ENCODE measurements around the gene CA4. TPM values are rescaled to one million over a fixed set of nuclear protein-coding genes. Genes with fewer than 3 reads are reported as not detected.

Gene CA4
- total RNA-seq, 1 donor from 2014 or later, result 73.1 TPM

- H3K9me3 ChIP-seq, result no peaks in the 10 kb centered on the region
- no peak for DNase-seq
- ATAC-seq, result no peak
- H3K27ac ChIP-seq, result peak overlapping the region; percentile 24
- H3K36me3 ChIP-seq, result no peaks in the 10 kb centered on the region
- H3K27me3 ChIP-seq, result no peaks in the 10 kb centered on the region
- TF ChIP-seq, protein P1, sequence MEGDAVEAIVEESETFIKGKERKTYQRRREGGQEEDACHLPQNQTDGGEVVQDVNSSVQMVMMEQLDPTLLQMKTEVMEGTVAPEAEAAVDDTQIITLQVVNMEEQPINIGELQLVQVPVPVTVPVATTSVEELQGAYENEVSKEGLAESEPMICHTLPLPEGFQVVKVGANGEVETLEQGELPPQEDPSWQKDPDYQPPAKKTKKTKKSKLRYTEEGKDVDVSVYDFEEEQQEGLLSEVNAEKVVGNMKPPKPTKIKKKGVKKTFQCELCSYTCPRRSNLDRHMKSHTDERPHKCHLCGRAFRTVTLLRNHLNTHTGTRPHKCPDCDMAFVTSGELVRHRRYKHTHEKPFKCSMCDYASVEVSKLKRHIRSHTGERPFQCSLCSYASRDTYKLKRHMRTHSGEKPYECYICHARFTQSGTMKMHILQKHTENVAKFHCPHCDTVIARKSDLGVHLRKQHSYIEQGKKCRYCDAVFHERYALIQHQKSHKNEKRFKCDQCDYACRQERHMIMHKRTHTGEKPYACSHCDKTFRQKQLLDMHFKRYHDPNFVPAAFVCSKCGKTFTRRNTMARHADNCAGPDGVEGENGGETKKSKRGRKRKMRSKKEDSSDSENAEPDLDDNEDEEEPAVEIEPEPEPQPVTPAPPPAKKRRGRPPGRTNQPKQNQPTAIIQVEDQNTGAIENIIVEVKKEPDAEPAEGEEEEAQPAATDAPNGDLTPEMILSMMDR (IDR thresholded peaks at IDR 0.05), result no peak
- intact Hi-C loops (cut with DNase I), result no loop called here
- H3K4me3 ChIP-seq, result no peak overlapping the region
- H3K4me1 ChIP-seq, result peaks cover 5% of the 10 kb centered on the region
Measured at GRCh38 chr17:60164164-60164563, 14.4 kb downstream of the CA4 start.

GRCh38 chr17:60164697-60165096 lies 14.9 kb downstream of the CA4 start:
- intact Hi-C loops (cut with DNase I), result no loop called here
- no peaks in the 10 kb centered on the region for H3K27me3 ChIP-seq
- DNase-seq (peak; percentile 33), ATAC-seq (no peak)
- H3K27ac ChIP-seq, result peak overlapping the region; percentile 24
- H3K4me3 ChIP-seq, result no peak overlapping the region
- peaks cover 9% of the 10 kb centered on the region for H3K4me1 ChIP-seq
- H3K36me3 ChIP-seq, result no peaks in the 10 kb centered on the region
- H3K9me3 ChIP-seq, result no peaks in the 10 kb centered on the region
- TF ChIP-seq, protein P1 (IDR thresholded peaks at IDR 0.05), result no peak

GRCh38 chr17:60165223-60165622 lies 15.4 kb downstream of the CA4 start:
- ATAC-seq (no peak), DNase-seq (no peak)
- intact Hi-C loops (cut with DNase I), result no loop called here
- H3K4me3 ChIP-seq, result no peak overlapping the region
- H3K4me1 ChIP-seq, result peaks cover 14% of the 10 kb centered on the region
- no peaks in the 10 kb centered on the region for H3K36me3 ChIP-seq
- TF ChIP-seq, protein P1 (IDR thresholded peaks at IDR 0.05), result no peak
- no peaks in the 10 kb centered on the region for H3K9me3 ChIP-seq
- H3K27me3 ChIP-seq, result no peaks in the 10 kb centered on the region
- no peak overlapping the region for H3K27ac ChIP-seq

GRCh38 chr17:60165971-60166370 lies 16.2 kb downstream of the CA4 start:
- Histone ChIP-seq H3K27me3 (no peaks in the 10 kb centered on the region), H3K4me1 (peaks cover 21% of the 10 kb centered on the region), H3K4me3 (no peak overlapping the region), H3K36me3 (no peaks in the 10 kb centered on the region), H3K27ac (no peak overlapping the region), H3K9me3 (no peaks in the 10 kb centered on the region)
- intact Hi-C loops (cut with DNase I), result no loop called here
- DNase-seq (no peak), ATAC-seq (no peak)
- TF ChIP-seq, protein P1 (IDR thresholded peaks at IDR 0.05), result no peak

GRCh38 chr17:60167065-60167741 lies 17.4 kb downstream of the CA4 start:
- H3K4me3 ChIP-seq, result no peak overlapping the region
- ATAC-seq, result no peak
- DNase-seq, result no peak
- intact Hi-C loops (cut with DNase I), result no loop called here
- no peaks in the 10 kb centered on the region for H3K9me3 ChIP-seq
- no peaks in the 10 kb centered on the region for H3K27me3 ChIP-seq
- H3K27ac ChIP-seq, result no peak overlapping the region
- H3K4me1 ChIP-seq, result peaks cover 33% of the 10 kb centered on the region
- TF ChIP-seq, protein P1 (IDR thresholded peaks at IDR 0.05), result no peak
- no peaks in the 10 kb centered on the region for H3K36me3 ChIP-seq

DNA sequence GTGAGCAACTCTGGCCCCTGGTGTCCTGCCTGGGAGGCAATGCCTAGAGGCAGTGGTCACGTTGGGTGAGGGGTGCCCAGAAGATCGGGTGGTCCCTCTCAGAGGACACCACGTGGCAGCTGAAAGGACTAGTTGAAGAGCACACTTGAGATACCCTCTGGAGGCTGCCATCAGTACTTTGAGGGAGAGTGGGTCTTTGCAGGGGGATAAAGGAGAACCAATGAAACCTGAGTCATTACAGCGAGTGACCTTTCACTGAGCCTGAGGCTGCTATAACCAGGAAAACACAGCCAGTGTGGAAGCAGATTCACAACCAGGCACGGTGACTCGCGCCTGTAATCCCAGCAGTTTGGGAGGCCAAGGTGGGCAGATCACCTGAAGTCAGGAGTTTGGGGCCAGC lies 18.9 kb downstream of the CA4 start:
- no peak overlapping the region for H3K27ac ChIP-seq
- H3K9me3 ChIP-seq, result no peaks in the 10 kb centered on the region
- DNase-seq, result no peak
- peaks cover 33% of the 10 kb centered on the region for H3K4me1 ChIP-seq
- H3K4me3 ChIP-seq, result no peak overlapping the region
- no peaks in the 10 kb centered on the region for H3K27me3 ChIP-seq
- ATAC-seq, result no peak
- intact Hi-C loops (cut with DNase I), result no loop called here
- TF ChIP-seq, protein P1 (IDR thresholded peaks at IDR 0.05), result no peak
- H3K36me3 ChIP-seq, result no peaks in the 10 kb centered on the region

Data from upper lobe of right lung (tissue), 1 donor.